ENCODE results near the gene PPP1R37. TPM values are rescaled to one million over a fixed set of nuclear protein-coding genes. Genes with fewer than 3 reads are reported as not detected.

The PPP1R37 gene
- total RNA-seq, 1 experiment from 2014 or later, result 33.6 TPM

- H3K4me1 Mint-ChIP-seq, result peaks cover 29 to 38% of the 10 kb centered on the region in 2 experiments
- DNase-seq, result no peak
- Histone ChIP-seq H3K4ac (ENCODE audit: low read depth, low read length) (no peak overlapping the region), H4K91ac (ENCODE audit: insufficient read length, low read depth, low read length) (no peak overlapping the region), H2BK12ac (ENCODE audit: insufficient read length, low read depth, low read length) (no peak overlapping the region), H3K27ac (ENCODE audit: insufficient read length, low read depth, low read length) (no peak overlapping the region), H3K23me2 (ENCODE audit: insufficient read length, low read depth, low read length, poor library complexity, severe bottlenecking) (peaks cover 3% of the 10 kb centered on the region), H4K20me1 (ENCODE audit: control insufficient read depth, insufficient read depth, insufficient read length) (no peaks in the 10 kb centered on the region), H3K18ac (ENCODE audit: insufficient read length, low read depth, low read length) (no peak overlapping the region), H3K56ac (ENCODE audit: insufficient read length, low read depth, low read length) (no peak overlapping the region), H2BK120ac (ENCODE audit: low read depth, low read length, poor library complexity, severe bottlenecking) (no peak overlapping the region), H2BK20ac (ENCODE audit: low read depth, low read length, poor library complexity, severe bottlenecking) (no peak overlapping the region), H4K5ac (ENCODE audit: insufficient read length, low read depth, low read length) (no peak overlapping the region), H3K14ac (ENCODE audit: insufficient read depth, low read length) (no peak overlapping the region), H3K9me3 (ENCODE audit: control insufficient read depth, low read depth, low read length) (no peaks in the 10 kb centered on the region), H3K27me3 (ENCODE audit: insufficient read depth, low read length) (no peaks in the 10 kb centered on the region), H2BK5ac (ENCODE audit: insufficient read length, low read length) (no peak overlapping the region), H2AFZ (ENCODE audit: low read length) (no peak overlapping the region), H2BK15ac (ENCODE audit: low read depth, low read length) (no peak overlapping the region), H3K79me1 (ENCODE audit: insufficient read depth, low read depth, low read length, poor library complexity, severe bottlenecking) (peaks cover 7% of the 10 kb centered on the region), H3T11ph (ENCODE audit: low read length) (no peak overlapping the region), H3K79me2 (ENCODE audit: insufficient read depth, low read length) (peaks cover 5% of the 10 kb centered on the region; the same call in 1 of the 2 replicates), H3K4me2 (ENCODE audit: insufficient read depth, insufficient read length, low read length) (no peak overlapping the region), H2AK5ac (ENCODE audit: insufficient read length, low read length) (no peak overlapping the region), H3K23ac (ENCODE audit: insufficient read length, low read depth, low read length) (no peak overlapping the region), H3K9ac (ENCODE audit: extremely low read depth, insufficient read length, low read length) (no peak overlapping the region), H4K8ac (replicated peaks; ENCODE audit: insufficient read length, low read depth, low read length) (no peak overlapping the region), H3K4me1 (ENCODE audit: insufficient read depth, low read length) (peaks cover 7% of the 10 kb centered on the region; the same call in 1 of the 2 replicates)
- no peaks in the 10 kb centered on the region; the same call in none of the 2 replicates for H3K27me3 Mint-ChIP-seq (ENCODE audit: low read depth)
- no peak for TF ChIP-seq CTCF (conservative IDR thresholded peaks at IDR 0.05)
- H3K27ac Mint-ChIP-seq, result peak overlapping the region in 2 of 3 experiments; percentile 76 to 88; a peak in 6 of 7 replicates
- no peaks in the 10 kb centered on the region; a peak in 1 of 5 replicates for H3K9me3 Mint-ChIP-seq
- H3K4me3 Mint-ChIP-seq, result peak overlapping the region; percentile 22 to 58
- WGBS (ENCODE audit: extremely low coverage, insufficient read length, low lambda C conversion rate), result no CpG with 5 or more reads among the region's 5 CpGs
- H3K36me3 Mint-ChIP-seq (ENCODE audit: insufficient read depth in 1 of 3, low read depth in 3 of 3), result peaks cover 13 to 45% (median 37%) of the 10 kb centered on the region in 3 experiments; a peak in 6 of 7 replicates
Measured at GRCh38 chr19:45082170-45082569, 10.8 kb upstream of the PPP1R37 start.

All from H9 (cell line).